GM12878 (cell line): ENCODE data around the gene C1orf50. TPM values are rescaled to one million over a fixed set of nuclear protein-coding genes. Genes with fewer than 3 reads are reported as not detected.

Source experiments
- ATAC-seq: fragments of 200-7000 bp; cut with Tn5 transposase; 3 replicates; pipeline ENCODE4 v1.9.1; 2020; ENCODE audit warnings: mild to moderate bottlenecking, moderate library complexity
- BruUV-seq: library from RNA; stranded (reverse); fragments of 400-500 nt; replicated peaks from 2 replicates; lab custom pipeline; 2021; lab: Mats Ljungman, UMichigan
- CTCF ChIA-PET: fragments of 300-600 bp; sonication (Branson Sonifier 250); formaldehyde crosslinking; extraction: SDS; loops from one replicate; lab custom pipeline; 2021; ENCODE audit warnings: inconsistent platforms; lab: Yijun Ruan, JAX
- POLR2A ChIA-PET: fragments of 350-600 bp; formaldehyde crosslinking; extraction: SDS; loops from one replicate; lab custom pipeline; 2021; ENCODE audit warnings: inconsistent platforms; lab: Charles Lee
- RAD21 ChIA-PET: fragments of 300-600 bp; sonication (Branson Sonifier 250); formaldehyde crosslinking; loops from one replicate; lab custom pipeline; 2023; ENCODE audit warnings: antibody characterized with exemption; ENCODE audit not compliant: unreplicated experiment; lab: Charles Lee
- SMC1A ChIA-PET: fragments of 300-600 bp; sonication (Branson Sonifier 250); formaldehyde crosslinking; loops from one replicate; lab custom pipeline; 2023; ENCODE audit not compliant: unreplicated experiment, uncharacterized antibody; lab: Charles Lee
- DNase-seq: peaks from one replicate; pipeline ENCODE4 v3.0.0-alpha.2; 2011; ENCODE audit warnings: low read depth, low spot score
- FAIRE-seq: peaks from 3 replicates; lab custom pipeline; 2011; peaks lifted over from hg19 to GRCh38; lab: Jason Lieb, UNC
- H2AFZ ChIP-seq: 2 replicates; pipeline ENCODE4 v1.6.0; 2011; ENCODE audit warnings: low read depth, low read length, control low read depth; ENCODE audit not compliant: control insufficient read depth
- H3K27ac ChIP-seq: 2 replicates; pipeline ENCODE4 v1.5.1; 2011; ENCODE audit warnings: control low read depth; ENCODE audit not compliant: control insufficient read depth, insufficient read depth
- H3K27me3 ChIP-seq, 2 experiments: replicated peaks in 1 of 2; 2 replicates each; pipeline versions ENCODE4 v1.6.0 to v1.6.1; 2011; ENCODE audit warnings: low read length in 1 of 2; ENCODE audit not compliant: control insufficient read depth in 2 of 2, insufficient read depth in 2 of 2
- H3K36me3 ChIP-seq, 2 experiments: 2 replicates each; pipeline ENCODE4 v1.5.1; 2011; ENCODE audit warnings: low read length in 1 of 2; ENCODE audit not compliant: control insufficient read depth in 2 of 2, insufficient read depth in 2 of 2
- H3K4me1 ChIP-seq: 2 replicates; pipeline ENCODE4 v1.6.1; 2011; ENCODE audit warnings: mild to moderate bottlenecking, low read length, moderate library complexity, mixed read lengths; ENCODE audit not compliant: control insufficient read depth, insufficient read depth
- H3K4me2 ChIP-seq: 2 replicates; pipeline ENCODE4 v1.6.0; 2011; ENCODE audit warnings: control low read depth; ENCODE audit not compliant: control insufficient read depth, insufficient read depth
- H3K4me3 ChIP-seq: fragments of 200-600 bp; sonication (generic); 2 replicates; pipeline ENCODE4 v1.5.1; 2016
- H3K79me2 ChIP-seq: 2 replicates; pipeline ENCODE4 v1.6.0; 2011; ENCODE audit warnings: low read length; ENCODE audit not compliant: control insufficient read depth, insufficient read depth
- H3K9ac ChIP-seq: 2 replicates; pipeline ENCODE4 v1.8.0; 2011; ENCODE audit warnings: low read length, control low read depth, mixed read lengths; ENCODE audit not compliant: control insufficient read depth, insufficient read depth
- H3K9me3 ChIP-seq: replicated peaks from 3 replicates; pipeline ENCODE4 v1.5.1; 2011; ENCODE audit warnings: mild to moderate bottlenecking, low read length; ENCODE audit not compliant: control insufficient read depth, insufficient read depth
- H4K20me1 ChIP-seq: 2 replicates; pipeline ENCODE4 v1.6.0; 2011; ENCODE audit not compliant: control insufficient read depth, insufficient read depth
- BACH1 ChIP-seq: fragments of 450-650 bp; IDR thresholded peaks from 2 replicates; pipeline ENCODE4 v1.6.1; 2017; ENCODE audit warnings: mild to moderate bottlenecking, borderline replicate concordance
- CEBPB ChIP-seq, 2 experiments: fragments of 150-350 bp in 1 of 2; IDR thresholded peaks; 2 replicates each; pipeline ENCODE4 v1.6.1; 2012 to 2014; ENCODE audit warnings: low read depth in 2 of 2, low read length in 2 of 2, borderline replicate concordance in 1 of 2, inconsistent platforms in 1 of 2
- MTA2 ChIP-seq: fragments of 450-650 bp; IDR thresholded peaks from 2 replicates; pipeline ENCODE4 v1.6.1; 2016; ENCODE audit warnings: low read depth, mild to moderate bottlenecking, moderate library complexity
- NFYA ChIP-seq: IDR thresholded peaks from 2 replicates; pipeline ENCODE4 v1.6.1; 2011; ENCODE audit warnings: low read depth, mild to moderate bottlenecking, low read length, improper control_type of control experiment, borderline replicate concordance
- PKNOX1 ChIP-seq: fragments of 450-650 bp; IDR thresholded peaks from 2 replicates; pipeline ENCODE4 v1.6.1; 2016; ENCODE audit warnings: mild to moderate bottlenecking
- RB1 ChIP-seq: fragments of 450-650 bp; formaldehyde crosslinking; IDR thresholded peaks from 2 replicates; pipeline ENCODE4 v1.6.1; 2017; ENCODE audit warnings: mild to moderate bottlenecking, borderline replicate concordance
- SIX5 ChIP-seq: IDR thresholded peaks from 2 replicates; pipeline ENCODE4 v1.6.1; 2011; ENCODE audit warnings: mild to moderate bottlenecking, low read depth, low read length, moderate library complexity; ENCODE audit not compliant: severe bottlenecking
- WGBS: methylation state at CpG from one replicate; pipeline ENCODE4 v1.1.6; 2016; ENCODE audit warnings: low lambda C conversion rate; ENCODE audit not compliant: insufficient replicate concordance, insufficient coverage; ENCODE audit errors: missing lambda C conversion rate; 5-methylcytosine and 5-hydroxymethylcytosine counted together
- in situ Hi-C: fragments of 300-500 bp; cut with MboI; formaldehyde crosslinking; loops from 9 replicates; pipeline ENCODE4 v1.14.3; 2018; ENCODE audit warnings: mixed read lengths
- intact Hi-C: fragments of 100-400 bp; cut with micrococcal nuclease; formaldehyde crosslinking; loops from one replicate; pipeline ENCODE4 v1.14.2; 2022; ENCODE audit not compliant: unreplicated experiment
- polyA plus RNA-seq, 11 experiments: library from polyadenylated mRNA; depleted of rRNA in 4 of 11; unstranded in 6 of 11; stranded (reverse) in 5 of 11; fragments of >200 nt; fragmentation: Nextera tagmentation in 4 of 11; fragmentation: Illumina TruSeq in 1 of 11; extraction: Ambion mirVana in 4 of 11; extraction: Trizol in 1 of 11; gene quantifications; 1 replicate in 1 of 11; 2 replicates in 10 of 11; pipeline versions ENCODE4 v1.2.1 to v1.2.3, GENCODE V29; 2011 to 2016; ENCODE audit warnings: inconsistent platforms in 2 of 11, missing spikeins in 2 of 11, low read depth in 1 of 11
- total RNA-seq, 4 experiments: library from RNA; depleted of rRNA in 3 of 4; stranded (reverse); fragments of >200 nt in 3 of 4; fragmentation: Illumina TruSeq in 1 of 4; extraction: Trizol in 1 of 4; gene quantifications; 2 replicates each; pipeline versions ENCODE4 v1.2.1 to v1.2.3, GENCODE V29; 2013 to 2021

Gene C1orf50
- total and polyA plus RNA-seq, 10 of the 15 experiments (the other 5 are each of a cell fraction or from before 2014, with no cell fraction given) = 1.2 to 10.7 (median 6.7) TPM

GRCh38 chr1:42732126-42732680 lies 34.8 kb upstream of the C1orf50 start:
- ATAC-seq (no peak), DNase-seq (no peak), FAIRE-seq (no peak)
- POLR2A ChIA-PET = interaction anchor here (0.6 kb wide), 1 partner anchor 153 kb away, joined by 3 read pairs; no protein-coding TSS in a partner anchor
- no peak for TF ChIP-seq BACH1
- TF ChIP-seq SIX5 = no peak
- TF ChIP-seq PKNOX1 = no peak
- no peak for TF ChIP-seq MTA2
- TF ChIP-seq RB1 = no peak
- TF ChIP-seq CEBPB (IDR thresholded peaks at IDR 0.05; ENCODE audit: borderline replicate concordance in 1 of 2, low read depth in 2 of 2, low read length in 2 of 2) = no peak
- TF ChIP-seq NFYA = no peak
- H3K27me3 ChIP-seq = no peaks in the 10 kb centered on the region
- CTCF ChIA-PET = interaction anchor here (1.3 kb wide), 1 partner anchor 154 kb away, joined by 4 read pairs; no protein-coding TSS in a partner anchor
- intact Hi-C loops (no loop called here), in situ Hi-C loops (loop anchor here (10.0 kb wide), 1 partner anchor 137 kb away; no protein-coding TSS in a partner anchor)
- no TSS peak for BruUV-seq
- H3K36me3 ChIP-seq = no peaks in the 10 kb centered on the region
- H2AFZ ChIP-seq = no peak overlapping the region
- no peaks in the 10 kb centered on the region for H4K20me1 ChIP-seq
- H3K9ac ChIP-seq = no peak overlapping the region
- no peak overlapping the region for H3K27ac ChIP-seq
- RAD21 ChIA-PET = no interaction called here
- H3K4me2 ChIP-seq = no peak overlapping the region
- H3K4me3 ChIP-seq = no peak overlapping the region
- H3K4me1 ChIP-seq = peaks cover 8% of the 10 kb centered on the region
- H3K79me2 ChIP-seq = no peaks in the 10 kb centered on the region
- SMC1A ChIA-PET = no interaction called here
- WGBS = 66% methylated on average over 10 of the region's 10 CpGs
- H3K9me3 ChIP-seq = no peaks in the 10 kb centered on the region
